Neural cell (in vitro differentiated cells): ENCODE measurements around the gene NPRL2. TPM values are rescaled to one million over a fixed set of nuclear protein-coding genes. Genes with fewer than 3 reads are reported as not detected.

ENCODE experiments used
- H2AFZ ChIP-seq: fragments of 200-600, 300-800 bp; sonication (generic), shearing (Covaris generic); 2 replicates; pipeline ENCODE4 v1.6.0; 2014; ENCODE audit warnings: low read depth, mild to moderate bottlenecking, antibody characterized with exemption, low read length, moderate library complexity
- H3F3A ChIP-seq: fragments of 200-600 bp; shearing (Covaris generic); 2 replicates; pipeline ENCODE4 v1.6.1; 2016; ENCODE audit warnings: mild to moderate bottlenecking, moderate library complexity, mixed read lengths, antibody characterized with exemption, low read length; ENCODE audit not compliant: insufficient read depth, poor library complexity, severe bottlenecking
- H3K27ac ChIP-seq: fragments of 200-600, 300-800 bp; sonication (generic), shearing (Covaris generic); 2 replicates; pipeline ENCODE4 v1.5.1; 2014; ENCODE audit warnings: mild to moderate bottlenecking, low read length, moderate library complexity
- H3K27me3 ChIP-seq: fragments of 300-800, 200-600 bp; sonication (generic), shearing (Covaris generic); 2 replicates; pipeline ENCODE4 v1.6.0; 2014; ENCODE audit warnings: mild to moderate bottlenecking, low read depth, low read length, moderate library complexity; ENCODE audit not compliant: insufficient read depth
- H3K36me3 ChIP-seq: fragments of 300-800, 200-600 bp; sonication (generic), shearing (Covaris generic); 2 replicates; pipeline ENCODE4 v1.5.1; 2014; ENCODE audit warnings: mild to moderate bottlenecking, antibody characterized with exemption, low read length, moderate library complexity; ENCODE audit not compliant: insufficient read depth
- H3K4me2 ChIP-seq: fragments of 300-800, 200-600 bp; sonication (generic), shearing (Covaris generic); 2 replicates; pipeline ENCODE4 v1.6.0; 2014; ENCODE audit warnings: mild to moderate bottlenecking, low read length
- H3K4me3 ChIP-seq: fragments of 300-800, 200-600 bp; sonication (generic), shearing (Covaris generic); 2 replicates; pipeline ENCODE4 v1.5.1; 2014; ENCODE audit warnings: mild to moderate bottlenecking, low read length, moderate library complexity
- H3K79me2 ChIP-seq: fragments of 200-600 bp; shearing (Covaris generic); replicated peaks from 2 replicates; pipeline ENCODE4 v1.6.0; 2014; ENCODE audit warnings: mild to moderate bottlenecking, low read length, moderate library complexity; ENCODE audit not compliant: insufficient read depth
- H3K9ac ChIP-seq: fragments of 300-800, 200-600 bp; sonication (generic), shearing (Covaris generic); 2 replicates; pipeline ENCODE4 v1.6.1; 2016; ENCODE audit warnings: mild to moderate bottlenecking, low read length, mixed read lengths
- H3K9me2 ChIP-seq: fragments of 200-600 bp; shearing (Covaris generic); 2 replicates; pipeline ENCODE4 v1.6.1; 2016; ENCODE audit warnings: mild to moderate bottlenecking, low read length, mixed read lengths; ENCODE audit not compliant: insufficient read depth
- H3K9me3 ChIP-seq: fragments of 200-600, 300-800 bp; sonication (generic), shearing (Covaris generic); 2 replicates; pipeline ENCODE4 v1.6.1; 2016; ENCODE audit warnings: mild to moderate bottlenecking, mixed run types, low read length, moderate library complexity, mixed read lengths
- H4K20me1 ChIP-seq: fragments of 200-600 bp; shearing (Covaris generic); 2 replicates; pipeline ENCODE4 v1.6.1; 2016; ENCODE audit warnings: mild to moderate bottlenecking, mixed run types; ENCODE audit not compliant: insufficient read depth
- CTCF ChIP-seq: fragments of 450-650 bp; IDR thresholded peaks from 2 replicates; pipeline ENCODE4 v1.5.1; 2014; ENCODE audit warnings: antibody characterized with exemption, mild to moderate bottlenecking, moderate library complexity; ENCODE audit not compliant: poor library complexity, severe bottlenecking
- EP300 ChIP-seq: fragments of 450-650 bp; conservative IDR thresholded peaks from 2 replicates; pipeline ENCODE4 v1.6.1; 2014; ENCODE audit warnings: antibody characterized with exemption, mild to moderate bottlenecking, moderate library complexity; ENCODE audit not compliant: poor library complexity, severe bottlenecking
- EZH2 ChIP-seq: fragments of 200-600, 300-800 bp; shearing (Covaris generic), sonication (generic); IDR thresholded peaks from 2 replicates; pipeline ENCODE4 v1.6.1; 2014; ENCODE audit warnings: antibody characterized with exemption, low read length, borderline replicate concordance, mild to moderate bottlenecking; ENCODE audit not compliant: insufficient read depth, poor library complexity, severe bottlenecking
- MXI1 ChIP-seq: fragments of 450-650 bp; conservative IDR thresholded peaks from 2 replicates; pipeline ENCODE4 v1.6.1; 2014; ENCODE audit warnings: antibody characterized with exemption, mild to moderate bottlenecking; ENCODE audit not compliant: poor library complexity, severe bottlenecking
- POLR2AphosphoS5 ChIP-seq: IDR thresholded peaks from 2 replicates; pipeline ENCODE4 v1.6.1; 2012
- RAD21 ChIP-seq: fragments of 450-650 bp; conservative IDR thresholded peaks from 2 replicates; pipeline ENCODE4 v1.6.1; 2014; ENCODE audit warnings: antibody characterized with exemption, mild to moderate bottlenecking, moderate library complexity
- REST ChIP-seq: IDR thresholded peaks from 2 replicates; pipeline ENCODE4 v1.6.1; 2012; ENCODE audit warnings: borderline replicate concordance
- SMC3 ChIP-seq: fragments of 450-650 bp; conservative IDR thresholded peaks from 2 replicates; pipeline ENCODE4 v1.6.1; 2014; ENCODE audit warnings: antibody characterized with exemption, mild to moderate bottlenecking, moderate library complexity; ENCODE audit not compliant: poor library complexity
- TAF1 ChIP-seq: IDR thresholded peaks from 2 replicates; pipeline ENCODE4 v1.6.1; 2012; ENCODE audit warnings: low read depth
- polyA plus RNA-seq: library from polyadenylated mRNA; depleted of rRNA; stranded (reverse); fragments of >200 nt; gene quantifications from 2 replicates; pipeline ENCODE4 v1.2.3, GENCODE V29; 2014

The NPRL2 gene
- polyA plus RNA-seq, 1 donor from 2014 or later, result 118 TPM

GRCh38 chr3:50303013-50303815 is 47.4 kb downstream of the NPRL2 start, which contains the start of gene HYAL1:
TSS of gene HYAL1 (minus strand) at chr3:50303574. CDS start at chr3:50302956, 618 bp downstream.
- no peaks in the 10 kb centered on the region for H3F3A ChIP-seq
- H4K20me1 ChIP-seq, result no peaks in the 10 kb centered on the region
- no peak within 1 kb of the TSS for H3K4me2 ChIP-seq
- H2AFZ ChIP-seq, result no peak within 1 kb of the TSS
- H3K79me2 ChIP-seq, result no peaks in the 10 kb centered on the region
- no peaks in the 10 kb centered on the region for H3K36me3 ChIP-seq
- H3K9ac ChIP-seq, result no peak within 1 kb of the TSS
- H3K4me3 ChIP-seq, result no peak within 1 kb of the TSS
- H3K9me2 ChIP-seq, result no peaks in the 10 kb centered on the region
- H3K27ac ChIP-seq, result no peak within 1 kb of the TSS
- no peaks in the 10 kb centered on the region for H3K9me3 ChIP-seq
- H3K27me3 ChIP-seq, result no peaks in the 10 kb centered on the region
- TF ChIP-seq RAD21 (no peak), POLR2AphosphoS5 (no peak), EZH2 (no peak), REST (no peak), TAF1 (no peak), SMC3 (no peak), MXI1 (no peak), EP300 (no peak), CTCF (no peak)

- Histone ChIP-seq H3K4me3 (no peak overlapping the region), H3K9me2 (no peaks in the 10 kb centered on the region), H3K27ac (no peak overlapping the region), H3K27me3 (no peaks in the 10 kb centered on the region), H3K4me2 (no peak overlapping the region), H3F3A (no peaks in the 10 kb centered on the region), H3K9ac (no peak overlapping the region), H3K36me3 (no peaks in the 10 kb centered on the region), H2AFZ (no peak overlapping the region), H4K20me1 (no peaks in the 10 kb centered on the region), H3K79me2 (no peaks in the 10 kb centered on the region), H3K9me3 (no peaks in the 10 kb centered on the region)
- TF ChIP-seq RAD21 (no peak), POLR2AphosphoS5 (no peak), EP300 (no peak), TAF1 (no peak), CTCF (no peak)
Measured at GRCh38 chr3:50302095-50303012, 48.2 kb downstream of the NPRL2 start.
